ENCODE results near the gene PDE6A. TPM values are rescaled to one million over a fixed set of nuclear protein-coding genes. Genes with fewer than 3 reads are reported as not detected.

The PDE6A gene
- total and polyA plus RNA-seq, 4 donors: 0.06 TPM; not detected in 3

- Histone ChIP-seq H3K9ac (ENCODE audit: low read depth in 1 of 2, low read length in 2 of 2) (peak overlapping the region in 1 of 2 donors; percentile 31), H3K4me3 (ENCODE audit: low read depth in 1 of 3, low read length in 3 of 3) (peak overlapping the region; percentile 61 to 68 (median 65)), H3K9me3 (ENCODE audit: control insufficient read depth in 4 of 4, low read length in 3 of 4) (no peaks in the 10 kb centered on the region), H3K4me1 (ENCODE audit: control insufficient read depth in 4 of 4, insufficient read depth in 4 of 4, low read length in 3 of 4) (peaks cover 0 to 11% (median 6%) of the 10 kb centered on the region in 4 donors), H3K27me3 (ENCODE audit: control insufficient read depth in 4 of 4, insufficient read depth in 4 of 4, low read length in 3 of 4) (no peaks in the 10 kb centered on the region), H3K27ac (ENCODE audit: low read depth in 1 of 2, low read length in 2 of 2) (no peak overlapping the region), H3K36me3 (ENCODE audit: control insufficient read depth in 4 of 4, insufficient read depth in 3 of 4, low read depth in 1 of 4, low read length in 3 of 4) (no peaks in the 10 kb centered on the region)
- WGBS: 19% methylated on average over 23 of the region's 23 CpGs
- DNase-seq (ENCODE audit: low spot score): no peak
- TF ChIP-seq NR2F2 (IDR thresholded peaks at IDR 0.05) (no peak), YY1 (IDR thresholded peaks at IDR 0.05) (no peak), ZBTB33 (IDR thresholded peaks at IDR 0.05) (no peak), REST (IDR thresholded peaks at IDR 0.05) (no peak), SP1 (IDR thresholded peaks at IDR 0.05) (no peak), RAD21 (IDR thresholded peaks at IDR 0.05) (no peak), GABPA (IDR thresholded peaks at IDR 0.05 in 1 of 2, conservative IDR thresholded peaks at IDR 0.05 in 1 of 2) (no peak), JUND (IDR thresholded peaks at IDR 0.05) (no peak), ATF3 (IDR thresholded peaks at IDR 0.05) (no peak), HNF4A (conservative IDR thresholded peaks at IDR 0.05) (no peak), RXRA (IDR thresholded peaks at IDR 0.05) (no peak), MAX (IDR thresholded peaks at IDR 0.05) (no peak), FOXA2 (IDR thresholded peaks at IDR 0.05) (no peak), TAF1 (conservative IDR thresholded peaks at IDR 0.05) (no peak), FOXA1 (IDR thresholded peaks at IDR 0.05) (no peak), CTCF (IDR thresholded peaks at IDR 0.05; ENCODE audit: low read depth, low read length, missing input control) (no peak), EGR1 (IDR thresholded peaks at IDR 0.05; ENCODE audit: low read depth in 2 of 2) (no peak)
Measured at GRCh38 chr5:149961186-149961685, 16.6 kb upstream of the PDE6A start.

All from liver (tissue), 9 donors.